Suprapubic skin (tissue), 4 donors: ENCODE data around the gene PLXDC2.

Source experiments
- EP300 ChIP-seq: sonication (generic); formaldehyde crosslinking; IDR thresholded peaks from one replicate; pipeline ENCODE4 v1.6.1; 2017; ENCODE audit warnings: antibody characterized with exemption
- POLR2A ChIP-seq, 2 donors: fragments of 450-650 bp; IDR thresholded peaks; one replicate each; pipeline ENCODE4 v1.6.1; 2017; ENCODE audit warnings: antibody characterized with exemption in 2 of 2, mild to moderate bottlenecking in 2 of 2, moderate library complexity in 2 of 2
- POLR2AphosphoS5 ChIP-seq, 3 donors: sonication (generic); formaldehyde crosslinking; IDR thresholded peaks; one replicate each; pipeline ENCODE4 v1.6.1; 2017; ENCODE audit warnings: antibody characterized with exemption in 3 of 3
- TF ChIP-seq, protein P1 (sequence below), 2 donors: fragments of 200-600 bp in 1 of 2; fragments of 450-650 bp in 1 of 2; sonication (generic) in 1 of 2; IDR thresholded peaks; one replicate each; pipeline ENCODE4 v1.5.1; 2016 to 2019; ENCODE audit warnings: antibody characterized with exemption in 2 of 2, mild to moderate bottlenecking in 1 of 2, moderate library complexity in 1 of 2

DNA sequence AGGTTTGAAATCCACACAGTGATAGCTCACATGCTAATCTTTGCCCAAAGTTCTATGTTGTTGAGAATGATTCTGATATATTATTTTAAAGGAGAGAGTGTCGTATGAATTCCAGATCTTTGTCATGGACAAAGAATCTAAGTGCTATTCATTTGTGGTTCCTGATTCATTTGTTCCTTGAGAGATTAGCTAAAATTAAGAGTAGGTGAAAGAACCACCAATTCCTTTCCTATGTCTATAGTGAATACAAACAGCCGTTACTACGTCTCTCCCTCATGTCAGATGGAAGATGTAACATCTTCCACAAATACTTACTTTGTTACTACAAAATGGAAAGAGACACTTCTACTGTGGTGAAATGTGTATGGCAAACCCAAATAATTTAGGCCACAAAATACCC lies 3.3 kb upstream of the PLXDC2 start:
- TF ChIP-seq, protein P1, sequence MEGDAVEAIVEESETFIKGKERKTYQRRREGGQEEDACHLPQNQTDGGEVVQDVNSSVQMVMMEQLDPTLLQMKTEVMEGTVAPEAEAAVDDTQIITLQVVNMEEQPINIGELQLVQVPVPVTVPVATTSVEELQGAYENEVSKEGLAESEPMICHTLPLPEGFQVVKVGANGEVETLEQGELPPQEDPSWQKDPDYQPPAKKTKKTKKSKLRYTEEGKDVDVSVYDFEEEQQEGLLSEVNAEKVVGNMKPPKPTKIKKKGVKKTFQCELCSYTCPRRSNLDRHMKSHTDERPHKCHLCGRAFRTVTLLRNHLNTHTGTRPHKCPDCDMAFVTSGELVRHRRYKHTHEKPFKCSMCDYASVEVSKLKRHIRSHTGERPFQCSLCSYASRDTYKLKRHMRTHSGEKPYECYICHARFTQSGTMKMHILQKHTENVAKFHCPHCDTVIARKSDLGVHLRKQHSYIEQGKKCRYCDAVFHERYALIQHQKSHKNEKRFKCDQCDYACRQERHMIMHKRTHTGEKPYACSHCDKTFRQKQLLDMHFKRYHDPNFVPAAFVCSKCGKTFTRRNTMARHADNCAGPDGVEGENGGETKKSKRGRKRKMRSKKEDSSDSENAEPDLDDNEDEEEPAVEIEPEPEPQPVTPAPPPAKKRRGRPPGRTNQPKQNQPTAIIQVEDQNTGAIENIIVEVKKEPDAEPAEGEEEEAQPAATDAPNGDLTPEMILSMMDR (IDR thresholded peaks at IDR 0.05) = no peak
- TF ChIP-seq POLR2A (IDR thresholded peaks at IDR 0.05) (no peak), POLR2AphosphoS5 (IDR thresholded peaks at IDR 0.05) (no peak), EP300 (no peak)
